Activated CD8-positive, alpha-beta T cell treated with anti-CD3 and anti-CD28 coated beads for 36 hours (primary cell): ENCODE measurements around the gene XPO6. TPM values are rescaled to one million over a fixed set of nuclear protein-coding genes. Genes with fewer than 3 reads are reported as not detected.

Experiments used
- ATAC-seq: fragments of 200-7000 bp; cut with Tn5 transposase; one replicate; pipeline ENCODE4 v1.10.0; 2021; ENCODE audit warnings: mild to moderate bottlenecking, moderate library complexity
- CTCF ChIA-PET: fragments of 350-600 bp; sonication (Branson Sonifier 250); formaldehyde crosslinking; loops from one replicate; lab custom pipeline; 2021; ENCODE audit warnings: antibody characterized with exemption; lab: Charles Lee
- POLR2A ChIA-PET: fragments of 350-600 bp; sonication (Branson Sonifier 250); formaldehyde crosslinking; loops from one replicate; lab custom pipeline; 2021; ENCODE audit warnings: antibody characterized with exemption; lab: Charles Lee
- DNase-seq: peaks from one replicate; pipeline ENCODE4 v3.0.0-alpha.2; 2020
- H3K27ac Mint-ChIP-seq: one replicate; pipeline ENCODE4 v1.8.0; 2021; ENCODE audit warnings: mild to moderate bottlenecking, mixed read lengths
- H3K27me3 Mint-ChIP-seq: one replicate; pipeline ENCODE4 v1.8.0; 2021; ENCODE audit warnings: mixed read lengths
- H3K36me3 Mint-ChIP-seq: one replicate; pipeline ENCODE4 v1.8.0; 2021; ENCODE audit warnings: low read depth, mixed read lengths
- H3K4me1 Mint-ChIP-seq: one replicate; pipeline ENCODE4 v1.8.0; 2021; ENCODE audit warnings: low read depth, mixed read lengths
- H3K4me3 Mint-ChIP-seq: one replicate; pipeline ENCODE4 v1.8.0; 2021; ENCODE audit warnings: mild to moderate bottlenecking, moderate library complexity, mixed read lengths
- H3K9me3 Mint-ChIP-seq: one replicate; pipeline ENCODE4 v1.8.0; 2021; ENCODE audit warnings: mixed read lengths
- intact Hi-C: fragments of 100-400 bp; cut with micrococcal nuclease; formaldehyde crosslinking; loops from one replicate; pipeline ENCODE4 v1.10.0; 2022
- total RNA-seq, 2 experiments: library from RNA; stranded (reverse); gene quantifications; one replicate each; pipeline ENCODE4 v1.2.3, GENCODE V29; 2021
- TF ChIP-seq, protein P1 (sequence below): fragments of 200-600 bp; IDR thresholded peaks from one replicate; pipeline ENCODE4 v1.8.0; 2022; ENCODE audit warnings: antibody characterized with exemption, mild to moderate bottlenecking

The XPO6 gene
- total RNA-seq, 2 experiments from 2014 or later = 250 to 253 TPM

DNA sequence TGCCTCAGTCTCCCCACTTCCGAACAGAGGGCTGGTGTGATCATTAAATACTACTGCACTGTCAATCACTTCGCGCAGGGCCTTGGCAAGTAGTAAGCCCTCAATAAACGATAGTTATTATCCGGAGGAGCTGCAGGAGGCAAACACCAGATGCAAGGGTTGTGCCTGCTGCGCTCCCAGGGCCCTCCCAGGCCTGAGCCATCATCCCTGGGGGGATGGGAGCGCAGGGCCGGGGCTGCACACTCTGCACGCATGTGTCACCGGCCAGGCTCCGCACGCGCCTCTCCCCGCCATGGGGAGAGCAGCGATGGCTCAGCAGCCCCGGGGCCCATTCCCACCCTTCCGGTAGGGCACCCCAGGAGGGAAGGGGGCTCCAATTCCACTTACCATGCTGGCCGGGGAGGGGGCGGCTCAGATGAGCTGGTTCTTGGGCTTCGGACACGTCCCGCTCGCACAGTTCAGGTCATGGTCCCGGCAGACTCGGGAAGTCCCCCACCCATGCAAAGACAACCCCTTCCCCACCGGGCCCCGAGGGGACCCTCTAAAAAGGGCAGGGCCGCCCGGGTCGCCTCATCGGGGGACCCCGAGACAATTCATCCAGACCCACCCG lies 681 bp downstream of the XPO6 start:
- peaks cover 1% of the 10 kb centered on the region for H3K9me3 Mint-ChIP-seq
- ChIA-PET CTCF (interaction anchor here (1.1 to 3.1 kb wide), 6 partner anchors 9 to 110 kb away, joined by 3 to 15 read pairs (median 8); no protein-coding TSS in a partner anchor), POLR2A (interaction anchor here (0.7 to 12.4 kb wide), 22 partner anchors 9 to 281 kb away, joined by 3 to 124 read pairs (median 4); partner anchors contain the start of gene CLN3)
- DNase-seq (peak; percentile 84), ATAC-seq (peak; percentile 62)
- intact Hi-C loops = loop anchor here (5.0 kb wide), 1 partner anchor 69 kb away; no protein-coding TSS in a partner anchor
- peaks cover 39% of the 10 kb centered on the region for H3K36me3 Mint-ChIP-seq
- H3K4me3 Mint-ChIP-seq = peak overlapping the region; percentile 93
- no peaks in the 10 kb centered on the region for H3K27me3 Mint-ChIP-seq
- peaks cover 29% of the 10 kb centered on the region for H3K4me1 Mint-ChIP-seq
- peak overlapping the region; percentile 92 for H3K27ac Mint-ChIP-seq
- TF ChIP-seq, protein P1, sequence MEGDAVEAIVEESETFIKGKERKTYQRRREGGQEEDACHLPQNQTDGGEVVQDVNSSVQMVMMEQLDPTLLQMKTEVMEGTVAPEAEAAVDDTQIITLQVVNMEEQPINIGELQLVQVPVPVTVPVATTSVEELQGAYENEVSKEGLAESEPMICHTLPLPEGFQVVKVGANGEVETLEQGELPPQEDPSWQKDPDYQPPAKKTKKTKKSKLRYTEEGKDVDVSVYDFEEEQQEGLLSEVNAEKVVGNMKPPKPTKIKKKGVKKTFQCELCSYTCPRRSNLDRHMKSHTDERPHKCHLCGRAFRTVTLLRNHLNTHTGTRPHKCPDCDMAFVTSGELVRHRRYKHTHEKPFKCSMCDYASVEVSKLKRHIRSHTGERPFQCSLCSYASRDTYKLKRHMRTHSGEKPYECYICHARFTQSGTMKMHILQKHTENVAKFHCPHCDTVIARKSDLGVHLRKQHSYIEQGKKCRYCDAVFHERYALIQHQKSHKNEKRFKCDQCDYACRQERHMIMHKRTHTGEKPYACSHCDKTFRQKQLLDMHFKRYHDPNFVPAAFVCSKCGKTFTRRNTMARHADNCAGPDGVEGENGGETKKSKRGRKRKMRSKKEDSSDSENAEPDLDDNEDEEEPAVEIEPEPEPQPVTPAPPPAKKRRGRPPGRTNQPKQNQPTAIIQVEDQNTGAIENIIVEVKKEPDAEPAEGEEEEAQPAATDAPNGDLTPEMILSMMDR = no peak

GRCh38 chr16:28210264-28210663 lies 1.5 kb downstream of the XPO6 start:
- H3K36me3 Mint-ChIP-seq = peaks cover 39% of the 10 kb centered on the region
- peak overlapping the region; percentile 92 for H3K27ac Mint-ChIP-seq
- H3K4me3 Mint-ChIP-seq = peak overlapping the region; percentile 93
- H3K27me3 Mint-ChIP-seq = no peaks in the 10 kb centered on the region
- TF ChIP-seq, protein P1 = no peak
- peaks cover 32% of the 10 kb centered on the region for H3K4me1 Mint-ChIP-seq
- ATAC-seq = no peak
- ChIA-PET POLR2A (interaction anchor here (0.6 to 12.4 kb wide), 21 partner anchors 8 to 618 kb away, joined by 3 to 124 read pairs (median 4); no protein-coding TSS in a partner anchor), CTCF (interaction anchor here (0.9 to 3.1 kb wide), 9 partner anchors 9 to 116 kb away, joined by 3 to 15 read pairs (median 3); no protein-coding TSS in a partner anchor)
- DNase-seq = no peak
- intact Hi-C loops = loop anchor here (5.0 kb wide), 1 partner anchor 68 kb away; no protein-coding TSS in a partner anchor
- H3K9me3 Mint-ChIP-seq = peaks cover 1% of the 10 kb centered on the region

GRCh38 chr16:28208824-28209223 lies 2.9 kb downstream of the XPO6 start:
- ATAC-seq (no peak), DNase-seq (no peak)
- CTCF ChIA-PET = interaction anchor here (1.3 to 3.0 kb wide), 4 partner anchors 9 to 68 kb away, joined by 3 to 14 read pairs (median 6); no protein-coding TSS in a partner anchor
- Mint-ChIP-seq H3K27me3 (no peaks in the 10 kb centered on the region), H3K36me3 (peaks cover 39% of the 10 kb centered on the region), H3K27ac (peak overlapping the region; percentile 91), H3K4me3 (peak overlapping the region; percentile 93), H3K9me3 (peaks cover 1% of the 10 kb centered on the region), H3K4me1 (peaks cover 32% of the 10 kb centered on the region)
- POLR2A ChIA-PET = interaction anchor here (0.9 to 12.4 kb wide), 5 partner anchors 10 to 74 kb away, joined by 3 to 124 read pairs (median 12); no protein-coding TSS in a partner anchor
- intact Hi-C loops = no loop called here
- TF ChIP-seq, protein P1 = no peak

GRCh38 chr16:28208131-28208530 lies 3.6 kb downstream of the XPO6 start:
- TF ChIP-seq, protein P1 = no peak
- H3K27me3 Mint-ChIP-seq = no peaks in the 10 kb centered on the region
- H3K9me3 Mint-ChIP-seq = peaks cover 1% of the 10 kb centered on the region
- DNase-seq (no peak), ATAC-seq (no peak)
- ChIA-PET POLR2A (interaction anchor here (0.9 to 12.4 kb wide), 6 partner anchors 9 to 73 kb away, joined by 3 to 124 read pairs (median 8); no protein-coding TSS in a partner anchor), CTCF (interaction anchor here (0.8 to 2.5 kb wide), 4 partner anchors 9 to 53 kb away, joined by 3 to 9 read pairs (median 3); no protein-coding TSS in a partner anchor)
- H3K36me3 Mint-ChIP-seq = peaks cover 39% of the 10 kb centered on the region
- H3K4me1 Mint-ChIP-seq = peaks cover 29% of the 10 kb centered on the region
- H3K4me3 Mint-ChIP-seq = peak overlapping the region; percentile 93
- H3K27ac Mint-ChIP-seq = peak overlapping the region; percentile 81
- intact Hi-C loops = no loop called here
